ENCODE measurements around the gene MYOC. TPM values are rescaled to one million over a fixed set of nuclear protein-coding genes. Genes with fewer than 3 reads are reported as not detected.
A peak's percentile ranks its signal among the peaks of the same experiment; 100 is the strongest.
"Not testable (repeated sequence)": the region's sequence is repeated elsewhere in the genome, so short reads cannot be mapped to it uniquely, and the experiment has no call there.

Gene MYOC
- total RNA-seq, 2 experiments from 2014 or later, result not detected

- no peak for DNase-seq
- no peaks in the 10 kb centered on the region for H3K36me3 Mint-ChIP-seq
- no peaks in the 10 kb centered on the region for H3K9me3 Mint-ChIP-seq
- intact Hi-C loops (cut with micrococcal nuclease), result no loop called here
- H3K4me1 Mint-ChIP-seq (ENCODE audit: low read depth), result no peaks in the 10 kb centered on the region
- H3K27ac Mint-ChIP-seq, result no peak overlapping the region
- ChIA-PET CTCF (interaction anchor here (2.0 kb wide), 1 partner anchor 19 kb away, joined by 7 read pairs; no protein-coding TSS in a partner anchor), POLR2A (no interaction called here)
- H3K27me3 Mint-ChIP-seq, result no peaks in the 10 kb centered on the region
- no peak overlapping the region for H3K4me3 Mint-ChIP-seq
These were observed 11.5 kb upstream of the MYOC start for GRCh38 chr1:171663854-171664575.

GRCh38 chr1:171663036-171663853 is 10.8 kb upstream of the MYOC start:
- intact Hi-C loops (cut with micrococcal nuclease), result no loop called here
- no peaks in the 10 kb centered on the region for H3K36me3 Mint-ChIP-seq
- H3K27me3 Mint-ChIP-seq, result no peaks in the 10 kb centered on the region

GRCh38 chr1:171661076-171661650 is 8.7 kb upstream of the MYOC start:
- Mint-ChIP-seq H3K27ac (no peak overlapping the region), H3K4me3 (no peak overlapping the region), H3K36me3 (no peaks in the 10 kb centered on the region), H3K27me3 (no peaks in the 10 kb centered on the region), H3K4me1 (ENCODE audit: low read depth) (no peaks in the 10 kb centered on the region), H3K9me3 (no peaks in the 10 kb centered on the region)
- ChIA-PET CTCF (no interaction called here), POLR2A (no interaction called here)
- intact Hi-C loops (cut with micrococcal nuclease), result no loop called here
- DNase-seq, result no peak

More at GRCh38 chr1:171663036-171663853, 10.8 kb upstream of the MYOC start:
- no peaks in the 10 kb centered on the region for H3K9me3 Mint-ChIP-seq
- CTCF ChIA-PET, result interaction anchor here (2.0 kb wide), 1 partner anchor 18 kb away, joined by 7 read pairs; no protein-coding TSS in a partner anchor
- no peak overlapping the region for H3K27ac Mint-ChIP-seq
- H3K4me1 Mint-ChIP-seq (ENCODE audit: low read depth), result no peaks in the 10 kb centered on the region
- no peak for DNase-seq
- no peak overlapping the region for H3K4me3 Mint-ChIP-seq
- POLR2A ChIA-PET, result no interaction called here

- H3K27ac Mint-ChIP-seq, H3K27me3 Mint-ChIP-seq, POLR2A ChIA-PET, H3K4me3 Mint-ChIP-seq, H3K36me3 Mint-ChIP-seq, DNase-seq, H3K9me3 Mint-ChIP-seq: not testable (repeated sequence)
- H3K4me1 Mint-ChIP-seq (ENCODE audit: low read depth), result peaks cover 11% of the 10 kb centered on the region
- intact Hi-C loops (cut with micrococcal nuclease), result loop anchor here (5.0 kb wide), 1 partner anchor 126 kb away; the partner anchor contains the start of gene METTL13
- CTCF ChIA-PET, result interaction anchor here (0.8 to 4.4 kb wide), 7 partner anchors 11 to 332 kb away, joined by 3 to 45 read pairs (median 7); partner anchors contain the start of gene METTL13
These were observed 3.7 kb upstream of the MYOC start for GRCh38 chr1:171656206-171656605.

- POLR2A ChIA-PET, result no interaction called here
- DNase-seq, result no peak
- no peak overlapping the region for H3K27ac Mint-ChIP-seq
- intact Hi-C loops (cut with micrococcal nuclease), result loop anchor here (1.0 to 5.0 kb wide), 3 partner anchors 86 to 329 kb away; partner anchors contain the start of gene METTL13
- no peaks in the 10 kb centered on the region for H3K36me3 Mint-ChIP-seq
- no peak overlapping the region for H3K4me3 Mint-ChIP-seq
- no peaks in the 10 kb centered on the region for H3K9me3 Mint-ChIP-seq
- H3K27me3 Mint-ChIP-seq, result peaks cover 5% of the 10 kb centered on the region
- CTCF ChIA-PET, result interaction anchor here (0.8 to 4.4 kb wide), 9 partner anchors 11 to 333 kb away, joined by 3 to 45 read pairs (median 7); partner anchors contain the start of gene METTL13
- H3K4me1 Mint-ChIP-seq (ENCODE audit: low read depth), result peaks cover 11% of the 10 kb centered on the region
These were observed 3.2 kb upstream of the MYOC start for GRCh38 chr1:171655746-171656116.

- Mint-ChIP-seq H3K27me3 (peaks cover 5% of the 10 kb centered on the region), H3K9me3 (no peaks in the 10 kb centered on the region), H3K27ac (no peak overlapping the region), H3K36me3 (no peaks in the 10 kb centered on the region), H3K4me3 (peak overlapping the region; percentile 43), H3K4me1 (ENCODE audit: low read depth) (peaks cover 11% of the 10 kb centered on the region)
- DNase-seq, result peak; percentile 90
- POLR2A ChIA-PET, result no interaction called here
- intact Hi-C loops (cut with micrococcal nuclease), result loop anchor here (1.0 to 5.0 kb wide), 3 partner anchors 86 to 330 kb away; partner anchors contain the start of gene METTL13
- CTCF ChIA-PET, result interaction anchor here (0.7 to 4.4 kb wide), 13 partner anchors 10 to 341 kb away, joined by 3 to 45 read pairs (median 6); partner anchors contain the start of genes FMO4 and MYOCOS
These were observed 2.7 kb upstream of the MYOC start for GRCh38 chr1:171654942-171655745.

GRCh38 chr1:171654201-171654941 is 1.9 kb upstream of the MYOC start:
- peaks cover 5% of the 10 kb centered on the region for H3K27me3 Mint-ChIP-seq
- peaks cover 11% of the 10 kb centered on the region for H3K4me1 Mint-ChIP-seq (ENCODE audit: low read depth)
- DNase-seq, result no peak
- POLR2A ChIA-PET, result interaction anchor here (0.5 kb wide), 1 partner anchor 654 kb away, joined by 7 read pairs; no protein-coding TSS in a partner anchor
- no peaks in the 10 kb centered on the region for H3K9me3 Mint-ChIP-seq
- intact Hi-C loops (cut with micrococcal nuclease), result loop anchor here (2.0 kb wide), 1 partner anchor 330 kb away; no protein-coding TSS in a partner anchor
- H3K27ac Mint-ChIP-seq, result no peak overlapping the region
- no peak overlapping the region for H3K4me3 Mint-ChIP-seq
- no peaks in the 10 kb centered on the region for H3K36me3 Mint-ChIP-seq
- CTCF ChIA-PET, result interaction anchor here (0.7 to 4.4 kb wide), 11 partner anchors 9 to 341 kb away, joined by 3 to 45 read pairs (median 6); partner anchors contain the start of genes FMO4 and MYOCOS

- H3K9me3 Mint-ChIP-seq, result no peaks in the 10 kb centered on the region
- peaks cover 5% of the 10 kb centered on the region for H3K27me3 Mint-ChIP-seq
- H3K27ac Mint-ChIP-seq, result no peak overlapping the region
- intact Hi-C loops (cut with micrococcal nuclease), result loop anchor here (2.0 kb wide), 1 partner anchor 331 kb away; no protein-coding TSS in a partner anchor
- H3K4me1 Mint-ChIP-seq (ENCODE audit: low read depth), result peaks cover 11% of the 10 kb centered on the region
- no peak overlapping the region for H3K4me3 Mint-ChIP-seq
- DNase-seq, result no peak
- POLR2A ChIA-PET, result no interaction called here
- H3K36me3 Mint-ChIP-seq, result no peaks in the 10 kb centered on the region
- CTCF ChIA-PET, result interaction anchor here (2.1 to 4.4 kb wide), 3 partner anchors 9 to 332 kb away, joined by 6 to 45 read pairs (median 20); partner anchors contain the start of gene MYOCOS
These were observed 1.3 kb upstream of the MYOC start for GRCh38 chr1:171653796-171654195.

GRCh38 chr1:171646249-171646560 is 6.3 kb downstream of the MYOC start:
- H3K27ac Mint-ChIP-seq, result no peak overlapping the region
- H3K36me3 Mint-ChIP-seq, result no peaks in the 10 kb centered on the region
- POLR2A ChIA-PET, result no interaction called here
- CTCF ChIA-PET, result interaction anchor here (0.5 to 3.2 kb wide), 9 partner anchors 10 to 1152 kb away, joined by 3 to 59 read pairs (median 3); partner anchors contain the start of gene PRRC2C
- intact Hi-C loops (cut with micrococcal nuclease), result loop anchor here (5.0 kb wide), 1 partner anchor 781 kb away; no protein-coding TSS in a partner anchor
- DNase-seq, result no peak
- no peak overlapping the region for H3K4me3 Mint-ChIP-seq
- no peaks in the 10 kb centered on the region for H3K27me3 Mint-ChIP-seq
- H3K9me3 Mint-ChIP-seq, result no peaks in the 10 kb centered on the region
- peaks cover 4% of the 10 kb centered on the region for H3K4me1 Mint-ChIP-seq (ENCODE audit: low read depth)

GRCh38 chr1:171645553-171646248 is 6.8 kb downstream of the MYOC start:
- no peaks in the 10 kb centered on the region for H3K9me3 Mint-ChIP-seq
- H3K4me3 Mint-ChIP-seq, result no peak overlapping the region
- no peaks in the 10 kb centered on the region for H3K27me3 Mint-ChIP-seq
- ChIA-PET CTCF (interaction anchor here (0.5 to 3.2 kb wide), 22 partner anchors 10 to 1153 kb away, joined by 3 to 59 read pairs (median 4); partner anchors contain the start of genes DNM3, FMO4 and PRRC2C), POLR2A (no interaction called here)
- no peak for DNase-seq
- intact Hi-C loops (cut with micrococcal nuclease), result loop anchor here (1.0 to 5.0 kb wide), 3 partner anchors 160 to 782 kb away; partner anchors contain the start of gene PRRC2C
- peaks cover 4% of the 10 kb centered on the region for H3K4me1 Mint-ChIP-seq (ENCODE audit: low read depth)
- no peaks in the 10 kb centered on the region for H3K36me3 Mint-ChIP-seq
- H3K27ac Mint-ChIP-seq, result no peak overlapping the region

Data from activated CD4-positive, alpha-beta memory T cell treated with anti-CD3 and anti-CD28 coated beads for 36 hours (primary cell).